ENCODE data around the gene KIAA1328. TPM values are rescaled to one million over a fixed set of nuclear protein-coding genes. Genes with fewer than 3 reads are reported as not detected.

The KIAA1328 gene
- total RNA-seq, 1 donor from 2014 or later: 7.9 TPM

DNA sequence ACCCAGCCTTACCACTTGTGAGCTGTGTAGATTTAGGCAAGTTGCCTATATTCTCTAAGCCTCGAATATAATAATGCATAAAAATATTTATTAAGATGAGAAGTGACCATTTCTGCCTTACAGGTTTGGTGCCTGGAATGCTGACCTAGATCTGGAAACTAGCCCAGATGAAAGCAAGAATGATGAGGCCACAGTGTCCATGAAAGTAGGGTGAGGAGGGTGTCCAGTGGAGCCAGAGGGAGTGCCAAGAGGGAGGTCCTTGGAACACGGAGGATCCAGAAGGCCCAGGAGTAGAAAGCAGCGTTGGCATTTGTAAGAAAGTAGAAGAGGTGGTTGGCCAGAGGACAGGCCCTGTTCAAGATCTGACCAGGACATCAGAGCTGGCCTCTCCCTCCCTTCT is 402.3 kb downstream of the KIAA1328 start:
- no peak for DNase-seq (ENCODE audit: low spot score)
- H3K4me1 Mint-ChIP-seq (ENCODE audit: low read depth): no peaks in the 10 kb centered on the region

DNA sequence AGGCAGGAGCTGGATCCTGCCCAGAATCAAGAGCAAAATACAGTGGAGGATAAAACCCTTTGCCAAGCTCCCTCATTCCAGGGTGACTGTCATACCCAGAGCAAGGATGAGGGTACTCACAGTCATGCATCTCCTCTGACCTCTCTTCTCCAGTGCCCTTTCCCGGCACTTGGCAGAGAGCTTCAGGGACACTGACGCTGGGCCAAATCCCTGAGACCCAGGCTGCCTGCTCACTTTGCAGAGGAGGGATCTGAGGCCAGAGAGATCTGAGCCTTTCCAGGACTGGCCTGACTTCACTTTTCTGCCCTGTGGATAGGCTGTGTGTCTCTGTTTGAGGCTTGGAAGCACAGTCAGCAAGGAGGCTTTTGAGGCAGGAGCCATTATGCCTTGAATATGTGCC is 406.7 kb downstream of the KIAA1328 start:
- no peaks in the 10 kb centered on the region for H3K36me3 Mint-ChIP-seq (ENCODE audit: low read depth)
- H3K27me3 Mint-ChIP-seq (ENCODE audit: low read depth): no peaks in the 10 kb centered on the region
- intact Hi-C loops (cut with micrococcal nuclease): no loop called here
- no peaks in the 10 kb centered on the region for H3K4me1 Mint-ChIP-seq (ENCODE audit: low read depth)
- no peak overlapping the region for H3K27ac Mint-ChIP-seq
- no peak overlapping the region for H3K4me3 Mint-ChIP-seq (ENCODE audit: low read depth)
- DNase-seq (ENCODE audit: low spot score): no peak
- H3K9me3 Mint-ChIP-seq: no peaks in the 10 kb centered on the region

More for the DNA sequence above, 402.3 kb downstream of the KIAA1328 start:
- no peaks in the 10 kb centered on the region for H3K36me3 Mint-ChIP-seq (ENCODE audit: low read depth)
- intact Hi-C loops (cut with micrococcal nuclease): no loop called here
- H3K27ac Mint-ChIP-seq: no peak overlapping the region
- H3K9me3 Mint-ChIP-seq: no peaks in the 10 kb centered on the region
- no peaks in the 10 kb centered on the region for H3K27me3 Mint-ChIP-seq (ENCODE audit: low read depth)
- no peak overlapping the region for H3K4me3 Mint-ChIP-seq (ENCODE audit: low read depth)

DNA sequence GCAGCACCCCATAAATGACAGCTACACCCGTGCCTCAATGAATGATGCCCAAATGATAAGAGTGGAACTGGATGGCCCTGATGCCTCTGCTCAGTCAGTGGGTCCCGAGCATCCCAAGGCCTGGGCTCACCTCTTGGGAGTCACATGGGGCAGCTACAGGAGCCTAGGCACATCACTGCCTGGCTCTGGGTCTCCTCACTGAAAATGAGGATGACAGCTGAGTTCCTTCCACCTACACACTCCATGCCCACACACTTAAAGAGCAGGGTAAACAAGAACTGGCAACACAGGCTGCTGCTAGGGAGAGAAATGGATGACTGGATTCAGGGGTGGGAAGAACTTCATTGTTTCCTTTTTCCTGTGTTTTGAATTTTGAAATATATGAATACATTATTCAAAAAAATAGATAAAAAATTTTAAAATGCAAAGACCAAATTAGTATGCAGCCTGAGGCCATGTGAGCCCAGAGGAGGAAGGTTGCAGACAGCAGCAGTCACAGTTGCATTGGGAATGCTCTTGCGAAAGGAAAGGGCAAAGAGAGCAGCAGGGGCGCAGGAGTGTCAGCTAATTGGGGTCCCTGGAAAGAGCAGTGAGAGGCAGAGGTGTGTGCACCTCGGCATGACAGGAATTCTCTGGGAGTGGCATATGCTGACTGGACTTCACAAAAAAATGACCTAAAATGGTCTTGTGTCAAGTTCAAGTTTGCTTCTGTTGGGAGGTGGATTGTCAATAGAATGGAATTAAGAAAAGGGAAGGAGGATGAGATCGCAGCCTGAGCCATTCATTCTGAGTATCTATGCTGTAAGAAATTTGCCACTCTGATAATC is 409.6 kb downstream of the KIAA1328 start:
- Mint-ChIP-seq H3K4me3 (ENCODE audit: low read depth) (no peak overlapping the region), H3K36me3 (ENCODE audit: low read depth) (no peaks in the 10 kb centered on the region), H3K27me3 (ENCODE audit: low read depth) (peaks cover 9% of the 10 kb centered on the region), H3K27ac (no peak overlapping the region), H3K9me3 (no peaks in the 10 kb centered on the region), H3K4me1 (ENCODE audit: low read depth) (no peaks in the 10 kb centered on the region)
- no peak for DNase-seq (ENCODE audit: low spot score)
- intact Hi-C loops (cut with micrococcal nuclease): no loop called here

DNA sequence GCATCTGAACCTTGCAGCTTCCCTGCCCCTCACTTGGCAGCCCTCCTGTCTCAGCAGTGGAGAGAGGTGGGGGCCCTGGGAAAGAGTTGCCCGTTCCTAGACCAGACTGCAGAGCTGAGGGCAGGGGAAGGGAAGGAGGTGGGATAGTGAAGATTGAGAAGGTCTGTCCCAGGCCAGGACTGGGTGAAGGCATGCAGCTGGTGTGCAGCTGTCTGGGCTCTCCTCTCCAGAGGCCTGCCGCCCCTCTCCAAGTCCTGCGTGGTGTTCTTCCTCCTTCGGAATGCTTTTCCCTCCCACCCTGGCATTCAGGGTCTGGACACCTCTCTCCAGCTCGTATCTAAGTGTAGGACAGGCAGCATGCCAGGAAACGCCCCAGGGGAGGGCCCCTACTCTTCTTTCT is 413.2 kb downstream of the KIAA1328 start:
- Mint-ChIP-seq H3K27me3 (ENCODE audit: low read depth) (peaks cover 24% of the 10 kb centered on the region), H3K4me3 (ENCODE audit: low read depth) (no peak overlapping the region), H3K4me1 (ENCODE audit: low read depth) (no peaks in the 10 kb centered on the region), H3K9me3 (no peaks in the 10 kb centered on the region), H3K36me3 (ENCODE audit: low read depth) (no peaks in the 10 kb centered on the region), H3K27ac (no peak overlapping the region)
- intact Hi-C loops (cut with micrococcal nuclease): no loop called here
- no peak for DNase-seq (ENCODE audit: low spot score)

DNA sequence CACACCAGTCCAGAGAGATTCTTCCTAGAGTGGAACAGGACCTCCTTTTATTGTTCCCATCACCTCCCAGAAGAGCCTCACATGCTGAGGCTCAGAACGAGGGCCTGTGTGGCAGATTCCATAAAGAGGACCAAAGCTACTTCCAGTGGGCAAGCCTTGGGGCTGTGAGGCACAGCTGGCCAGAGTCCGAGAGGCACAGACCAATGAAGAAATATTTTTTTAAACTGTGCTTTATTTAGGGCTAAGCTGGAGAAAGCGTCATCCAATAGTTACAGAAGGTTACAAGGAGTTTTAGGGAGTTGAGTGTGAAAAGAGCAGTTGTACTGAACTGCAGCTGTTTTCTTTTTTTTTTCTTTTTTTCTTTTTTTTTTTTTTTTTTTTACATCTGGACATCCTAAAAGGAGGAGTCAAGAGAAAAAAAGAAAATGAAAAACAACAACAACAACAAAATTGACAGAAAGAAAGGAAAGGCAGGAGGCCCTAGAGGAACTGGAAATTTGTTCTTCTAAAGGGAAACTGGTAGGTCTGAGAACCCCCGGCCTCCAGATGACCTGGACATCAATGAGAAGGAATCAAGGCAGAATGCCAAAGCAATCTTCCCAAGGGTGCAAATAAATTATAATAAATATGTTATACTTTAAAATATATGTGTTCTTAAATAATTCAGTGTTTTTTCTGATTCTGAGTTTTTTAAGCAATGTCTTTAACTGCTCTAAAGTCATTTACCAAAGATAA is 414.1 kb downstream of the KIAA1328 start:
- intact Hi-C loops (cut with micrococcal nuclease): no loop called here
- no peaks in the 10 kb centered on the region for H3K9me3 Mint-ChIP-seq
- no peak for DNase-seq (ENCODE audit: low spot score)
- H3K4me1 Mint-ChIP-seq (ENCODE audit: low read depth): no peaks in the 10 kb centered on the region
- H3K27ac Mint-ChIP-seq: no peak overlapping the region
- H3K36me3 Mint-ChIP-seq (ENCODE audit: low read depth): no peaks in the 10 kb centered on the region
- peaks cover 24% of the 10 kb centered on the region for H3K27me3 Mint-ChIP-seq (ENCODE audit: low read depth)
- no peak overlapping the region for H3K4me3 Mint-ChIP-seq (ENCODE audit: low read depth)

DNA sequence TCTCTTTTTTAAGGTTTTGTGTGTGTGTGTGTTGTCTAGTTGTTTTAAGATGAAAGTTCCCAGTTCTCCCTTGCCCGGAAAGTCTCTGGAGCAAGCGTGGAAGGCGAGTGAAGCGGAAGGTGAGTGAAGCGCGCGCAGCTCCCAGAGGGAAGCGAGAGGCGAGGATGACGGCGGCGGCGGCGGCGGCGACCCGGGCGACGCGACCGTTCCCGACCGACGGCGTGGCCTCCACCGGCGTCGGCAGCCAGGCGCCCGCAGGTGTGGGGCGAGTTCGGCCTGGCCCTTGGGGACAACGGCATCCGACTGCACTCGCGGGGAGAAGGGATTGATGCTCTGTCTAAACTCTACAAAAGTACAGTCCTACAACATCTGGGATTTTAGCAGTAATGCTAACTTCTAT is 414.8 kb downstream of the KIAA1328 start:
- Mint-ChIP-seq H3K36me3 (ENCODE audit: low read depth) (no peaks in the 10 kb centered on the region), H3K9me3 (no peaks in the 10 kb centered on the region), H3K27me3 (ENCODE audit: low read depth) (peaks cover 24% of the 10 kb centered on the region), H3K4me3 (ENCODE audit: low read depth) (no peak overlapping the region), H3K4me1 (ENCODE audit: low read depth) (no peaks in the 10 kb centered on the region), H3K27ac (no peak overlapping the region)
- intact Hi-C loops (cut with micrococcal nuclease): no loop called here
- DNase-seq (ENCODE audit: low spot score): no peak

DNA sequence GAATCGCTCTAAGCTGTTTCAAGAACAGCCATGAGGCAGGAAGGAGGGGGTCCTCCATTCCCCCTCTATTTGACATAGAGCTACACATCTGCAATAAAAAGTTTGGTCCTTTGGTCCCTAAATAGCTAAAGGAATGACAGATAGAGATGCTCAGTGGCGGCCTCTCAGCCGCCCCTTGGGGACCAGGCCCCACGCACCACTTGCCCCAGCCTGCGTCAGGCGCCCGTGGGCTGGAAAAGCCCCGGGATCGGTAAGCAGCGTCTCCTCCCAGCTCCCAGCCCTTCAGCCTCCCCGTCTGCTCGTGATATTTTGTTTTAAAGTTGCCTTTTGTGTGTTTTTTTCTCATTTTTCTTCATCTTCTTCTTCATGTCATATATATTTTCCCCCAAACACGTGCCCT is 415.7 kb downstream of the KIAA1328 start:
- no peak for DNase-seq (ENCODE audit: low spot score)

DNA sequence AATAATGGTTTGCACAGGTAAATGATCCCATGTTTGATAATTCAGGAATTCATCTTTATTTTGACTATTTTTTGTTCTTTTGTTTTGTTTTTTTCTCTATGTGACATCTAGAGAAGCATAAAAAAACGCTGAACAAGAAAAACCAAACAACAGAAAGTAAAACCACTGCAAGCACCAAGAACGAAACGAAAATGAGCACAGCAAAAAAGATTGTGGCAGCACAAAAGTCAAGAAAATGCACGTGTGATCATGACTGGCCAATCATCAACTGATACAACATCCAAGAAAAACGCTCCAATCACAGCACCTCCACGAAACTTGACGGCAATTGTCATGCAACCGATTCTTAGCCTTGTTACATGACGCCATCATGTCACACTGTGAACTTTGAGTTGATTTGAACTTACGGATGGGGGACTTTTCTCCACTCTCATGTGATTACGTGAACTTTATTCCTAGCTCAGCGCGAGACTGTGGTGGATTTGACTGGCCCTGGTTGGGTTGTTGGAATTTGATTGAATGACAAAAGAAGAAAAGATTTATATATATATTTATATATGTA is 417.9 kb downstream of the KIAA1328 start:
- intact Hi-C loops (cut with micrococcal nuclease): no loop called here
- Mint-ChIP-seq H3K4me3 (ENCODE audit: low read depth) (no peak overlapping the region), H3K36me3 (ENCODE audit: low read depth) (no peaks in the 10 kb centered on the region), H3K9me3 (no peaks in the 10 kb centered on the region), H3K4me1 (ENCODE audit: low read depth) (no peaks in the 10 kb centered on the region), H3K27ac (no peak overlapping the region), H3K27me3 (ENCODE audit: low read depth) (peaks cover 24% of the 10 kb centered on the region)
- no peak for DNase-seq (ENCODE audit: low spot score)

More for the DNA sequence above, 415.7 kb downstream of the KIAA1328 start:
- Mint-ChIP-seq H3K27ac (no peak overlapping the region), H3K4me3 (ENCODE audit: low read depth) (no peak overlapping the region), H3K4me1 (ENCODE audit: low read depth) (no peaks in the 10 kb centered on the region), H3K36me3 (ENCODE audit: low read depth) (no peaks in the 10 kb centered on the region), H3K27me3 (ENCODE audit: low read depth) (peaks cover 24% of the 10 kb centered on the region), H3K9me3 (no peaks in the 10 kb centered on the region)
- intact Hi-C loops (cut with micrococcal nuclease): no loop called here

DNA sequence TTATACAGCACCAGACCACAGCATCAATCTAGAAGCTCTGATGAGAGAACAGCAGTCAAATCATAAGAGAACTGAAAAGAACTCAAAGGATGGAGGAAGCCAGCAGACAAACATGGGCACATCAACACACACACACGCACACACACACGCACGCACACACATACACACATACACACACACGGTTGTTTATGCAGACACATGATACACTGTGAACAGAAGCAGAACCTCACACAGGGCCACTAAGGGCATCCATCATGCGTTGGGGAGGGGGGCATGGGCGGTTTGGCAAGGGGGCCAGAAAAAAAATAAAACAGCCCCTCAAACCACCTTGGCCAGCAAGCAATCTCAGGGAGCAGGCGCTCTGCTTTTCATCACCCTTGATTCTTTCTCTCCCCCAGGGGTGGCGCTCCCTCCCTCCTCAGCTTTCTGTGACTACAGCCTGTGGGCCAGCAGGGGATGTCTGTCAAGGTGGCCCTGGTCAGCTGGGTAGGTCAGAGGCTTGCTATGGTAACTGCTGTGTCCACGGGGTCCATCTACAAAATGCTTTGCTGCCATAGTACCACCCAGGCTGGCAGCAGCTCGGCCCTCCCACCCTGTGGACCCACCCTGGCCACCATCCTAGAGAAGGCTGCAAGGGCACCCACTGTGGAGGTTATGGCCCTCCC is 418.7 kb downstream of the KIAA1328 start:
- Mint-ChIP-seq H3K4me3 (ENCODE audit: low read depth) (no peak overlapping the region), H3K4me1 (ENCODE audit: low read depth) (no peaks in the 10 kb centered on the region), H3K27me3 (ENCODE audit: low read depth) (peaks cover 27% of the 10 kb centered on the region), H3K27ac (no peak overlapping the region), H3K9me3 (no peaks in the 10 kb centered on the region), H3K36me3 (ENCODE audit: low read depth) (no peaks in the 10 kb centered on the region)
- intact Hi-C loops (cut with micrococcal nuclease): no loop called here
- no peak for DNase-seq (ENCODE audit: low spot score)

DNA sequence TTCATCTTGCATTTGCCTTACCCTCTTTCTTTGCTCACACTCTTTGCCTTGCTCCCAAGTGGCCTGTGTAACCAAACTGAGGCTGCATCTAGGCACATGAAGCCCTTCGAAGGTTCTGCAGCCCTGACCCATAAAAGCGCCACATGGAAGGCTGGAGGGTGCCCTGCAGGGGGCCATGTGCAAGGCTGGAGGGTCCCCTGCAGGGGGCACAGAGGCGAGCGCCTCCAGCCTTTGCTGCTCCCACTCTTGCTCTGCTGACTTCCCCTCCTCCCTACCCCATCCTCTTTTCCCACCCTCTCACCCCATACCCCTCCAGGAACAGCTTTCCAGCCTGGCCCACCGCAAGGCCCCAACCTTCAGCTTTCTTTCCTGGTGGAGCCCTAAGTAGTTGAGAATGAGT is 419.4 kb downstream of the KIAA1328 start:
- DNase-seq (ENCODE audit: low spot score): no peak
- Mint-ChIP-seq H3K27me3 (ENCODE audit: low read depth) (peaks cover 26% of the 10 kb centered on the region), H3K9me3 (no peaks in the 10 kb centered on the region), H3K36me3 (ENCODE audit: low read depth) (no peaks in the 10 kb centered on the region), H3K4me1 (ENCODE audit: low read depth) (no peaks in the 10 kb centered on the region), H3K27ac (no peak overlapping the region), H3K4me3 (ENCODE audit: low read depth) (no peak overlapping the region)
- intact Hi-C loops (cut with micrococcal nuclease): no loop called here

DNA sequence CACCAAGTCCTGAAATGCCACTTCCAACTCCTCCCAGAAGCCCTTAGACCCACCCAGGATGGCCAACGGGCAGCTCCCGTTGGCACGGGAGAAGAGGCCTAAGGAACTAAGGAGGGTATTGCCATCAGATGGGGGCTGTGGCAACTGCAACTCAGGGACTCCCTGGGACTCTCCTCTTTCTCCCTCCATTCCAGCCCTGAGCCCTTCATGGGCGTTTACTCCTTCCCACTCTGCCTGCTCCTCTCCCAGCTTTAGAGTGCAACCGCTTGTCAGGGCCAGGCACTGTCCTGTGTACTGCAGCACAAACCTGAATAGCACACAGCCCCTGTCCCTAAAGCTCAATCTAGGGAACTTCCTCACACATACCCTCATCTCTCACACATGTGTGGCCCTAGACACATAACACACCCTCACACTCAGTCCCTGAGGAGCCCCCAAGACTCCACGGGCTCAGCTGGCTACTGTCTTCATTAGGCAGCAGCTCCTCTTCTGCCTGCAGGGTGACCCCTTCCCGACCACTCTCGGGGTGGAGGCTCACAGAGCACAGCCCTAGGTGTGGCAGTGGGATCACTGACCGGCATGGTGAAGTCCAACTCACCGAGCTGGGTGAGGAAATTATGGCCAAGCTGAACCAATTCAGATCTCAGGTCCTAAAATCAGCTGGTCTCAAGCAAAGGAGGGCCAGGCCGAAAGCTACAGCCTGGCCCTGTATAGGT is 420.4 kb downstream of the KIAA1328 start:
- no peak overlapping the region for H3K4me3 Mint-ChIP-seq (ENCODE audit: low read depth)
- intact Hi-C loops (cut with micrococcal nuclease): no loop called here
- H3K27me3 Mint-ChIP-seq (ENCODE audit: low read depth): peaks cover 20% of the 10 kb centered on the region
- no peaks in the 10 kb centered on the region for H3K36me3 Mint-ChIP-seq (ENCODE audit: low read depth)
- H3K4me1 Mint-ChIP-seq (ENCODE audit: low read depth): no peaks in the 10 kb centered on the region
- DNase-seq (ENCODE audit: low spot score): no peak
- no peaks in the 10 kb centered on the region for H3K9me3 Mint-ChIP-seq
- no peak overlapping the region for H3K27ac Mint-ChIP-seq

DNA sequence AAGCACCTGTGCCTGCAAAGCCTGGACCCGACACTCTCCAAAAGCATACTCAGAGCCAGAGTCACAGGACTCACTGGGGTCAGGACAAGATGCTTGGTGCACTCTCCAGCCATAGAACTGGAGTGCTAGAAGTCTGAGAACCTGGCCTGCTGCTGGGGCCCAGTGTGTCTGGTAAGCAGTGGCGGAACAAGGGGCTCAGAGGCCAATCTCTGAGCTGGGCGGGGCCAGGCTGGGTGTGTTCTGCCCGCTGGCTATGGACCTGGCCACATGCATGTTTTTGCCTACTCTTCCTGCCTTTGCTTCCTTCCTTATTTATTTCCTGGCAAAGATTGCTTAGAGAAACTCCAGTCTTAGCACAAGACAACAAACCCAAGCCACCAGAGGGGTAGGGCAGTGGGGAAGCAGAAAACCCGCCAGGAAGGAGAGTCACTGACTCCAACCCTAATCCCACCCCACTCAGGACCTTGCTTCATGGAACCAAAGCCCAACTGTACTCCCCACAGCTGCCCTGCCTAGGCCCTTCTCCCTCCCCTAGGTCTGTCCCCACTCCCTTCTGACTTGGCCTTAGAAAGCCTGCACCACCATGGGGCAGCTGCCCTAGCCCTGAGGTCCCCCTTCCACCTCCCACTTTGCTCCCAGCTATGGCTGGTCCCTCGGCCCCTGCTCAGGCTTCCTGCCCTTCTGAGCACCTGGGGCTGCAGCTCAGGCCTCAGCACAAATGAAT is 421.1 kb downstream of the KIAA1328 start:
- intact Hi-C loops (cut with micrococcal nuclease): no loop called here
- no peak for DNase-seq (ENCODE audit: low spot score)
- peaks cover 23% of the 10 kb centered on the region for H3K27me3 Mint-ChIP-seq (ENCODE audit: low read depth)
- H3K36me3 Mint-ChIP-seq (ENCODE audit: low read depth): no peaks in the 10 kb centered on the region
- no peak overlapping the region for H3K27ac Mint-ChIP-seq
- no peaks in the 10 kb centered on the region for H3K9me3 Mint-ChIP-seq
- H3K4me1 Mint-ChIP-seq (ENCODE audit: low read depth): no peaks in the 10 kb centered on the region
- no peak overlapping the region for H3K4me3 Mint-ChIP-seq (ENCODE audit: low read depth)
